ENCODE data around the gene AIRE. TPM values are rescaled to one million over a fixed set of nuclear protein-coding genes. Genes with fewer than 3 reads are reported as not detected.

Gene AIRE
- total RNA-seq, 1 experiment from 2014 or later = 0.17 TPM

GRCh38 chr21:44323591-44323990, 37.9 kb downstream of the AIRE start:
- H3K4me2 ChIP-seq (ENCODE audit: insufficient read depth, insufficient read length, low read length) = no peak overlapping the region
- WGBS (ENCODE audit: extremely low coverage, insufficient read length, low lambda C conversion rate) = no CpG with 5 or more reads among the region's 20 CpGs
- no peaks in the 10 kb centered on the region for H3K9me3 Mint-ChIP-seq

More at GRCh38 chr21:44323591-44323990, 37.9 kb downstream of the AIRE start:
- Histone ChIP-seq H3T11ph (ENCODE audit: low read length) (no peak overlapping the region), H3K23ac (ENCODE audit: insufficient read length, low read depth, low read length) (no peak overlapping the region), H3K18ac (ENCODE audit: insufficient read length, low read depth, low read length) (no peak overlapping the region), H2BK120ac (ENCODE audit: low read depth, low read length, poor library complexity, severe bottlenecking) (no peak overlapping the region), H2BK20ac (ENCODE audit: low read depth, low read length, poor library complexity, severe bottlenecking) (no peak overlapping the region), H3K27ac (ENCODE audit: insufficient read length, low read depth, low read length) (no peak overlapping the region), H3K9ac (ENCODE audit: extremely low read depth, insufficient read length, low read length) (no peak overlapping the region), H3K9me3 (ENCODE audit: control insufficient read depth, low read depth, low read length) (no peaks in the 10 kb centered on the region), H3K27me3 (ENCODE audit: insufficient read depth, low read length) (no peaks in the 10 kb centered on the region), H2BK5ac (ENCODE audit: insufficient read length, low read length) (no peak overlapping the region), H3K79me2 (ENCODE audit: insufficient read depth, low read length) (no peaks in the 10 kb centered on the region), H3K4ac (ENCODE audit: low read depth, low read length) (no peak overlapping the region), H2BK15ac (ENCODE audit: low read depth, low read length) (no peak overlapping the region), H3K14ac (ENCODE audit: insufficient read depth, low read length) (no peak overlapping the region), H4K5ac (ENCODE audit: insufficient read length, low read depth, low read length) (no peak overlapping the region), H4K91ac (ENCODE audit: insufficient read length, low read depth, low read length) (no peak overlapping the region), H2BK12ac (ENCODE audit: insufficient read length, low read depth, low read length) (no peak overlapping the region), H3K4me1 (ENCODE audit: insufficient read depth, low read length) (no peaks in the 10 kb centered on the region), H4K8ac (replicated peaks; ENCODE audit: insufficient read length, low read depth, low read length) (no peak overlapping the region), H4K20me1 (ENCODE audit: control insufficient read depth, insufficient read depth, insufficient read length) (no peaks in the 10 kb centered on the region), H3K79me1 (ENCODE audit: insufficient read depth, low read depth, low read length, poor library complexity, severe bottlenecking) (no peaks in the 10 kb centered on the region), H3K23me2 (ENCODE audit: insufficient read length, low read depth, low read length, poor library complexity, severe bottlenecking) (no peaks in the 10 kb centered on the region), H2AFZ (ENCODE audit: low read length) (no peak overlapping the region), H2AK5ac (ENCODE audit: insufficient read length, low read length) (no peak overlapping the region), H3K56ac (ENCODE audit: insufficient read length, low read depth, low read length) (no peak overlapping the region)
- H3K4me3 Mint-ChIP-seq = no peak overlapping the region
- peaks cover 0 to 14% (median 11%) of the 10 kb centered on the region in 3 experiments; a peak in 5 of 7 replicates for H3K36me3 Mint-ChIP-seq (ENCODE audit: insufficient read depth in 1 of 3, low read depth in 3 of 3)
- H3K4me1 Mint-ChIP-seq = no peaks in the 10 kb centered on the region
- DNase-seq = no peak
- no peak overlapping the region for H3K27ac Mint-ChIP-seq
- TF ChIP-seq CTCF (conservative IDR thresholded peaks at IDR 0.05) = no peak
- H3K27me3 Mint-ChIP-seq (ENCODE audit: low read depth) = no peaks in the 10 kb centered on the region
